Thyroid gland (tissue), 4 donors: ENCODE measurements around the gene MYO10.

Experiments
- CTCF ChIP-seq, 6 experiments: fragments of 200-600 bp in 3 of 6; fragments of 450-650 bp in 3 of 6; sonication (generic) in 3 of 6; IDR thresholded peaks; one replicate each; pipeline ENCODE4 v1.5.1; 2016 to 2019; ENCODE audit warnings: antibody characterized with exemption in 6 of 6, mild to moderate bottlenecking in 2 of 6, inconsistent platforms in 1 of 6, moderate library complexity in 1 of 6
- POLR2A ChIP-seq, 2 donors: fragments of 450-650 bp; IDR thresholded peaks; one replicate each; pipeline ENCODE4 v1.6.1; 2017; ENCODE audit warnings: antibody characterized with exemption in 2 of 2, mild to moderate bottlenecking in 2 of 2, moderate library complexity in 1 of 2

- no peak for TF ChIP-seq POLR2A (IDR thresholded peaks at IDR 0.05)
- no peak for TF ChIP-seq CTCF (IDR thresholded peaks at IDR 0.05)
Observed at GRCh38 chr5:16901021-16901644, 35.0 kb downstream of the MYO10 start.
